ENCODE data around the gene PRKG1. TPM values are rescaled to one million over a fixed set of nuclear protein-coding genes. Genes with fewer than 3 reads are reported as not detected.

Gene PRKG1
- polyA plus RNA-seq, 1 donor (not counting 4 experiments of a cell fraction or from before 2014, with no cell fraction given), result 0.24 TPM

- Histone ChIP-seq H4K20me1 (ENCODE audit: control insufficient read depth, extremely low read depth, insufficient read depth, low read length) (no peaks in the 10 kb centered on the region), H3K9me1 (ENCODE audit: control insufficient read depth, extremely low read depth, insufficient read depth, low read length) (no peaks in the 10 kb centered on the region), H2AFZ (ENCODE audit: control insufficient read depth, low read length) (no peak overlapping the region), H3K79me2 (ENCODE audit: control insufficient read depth, insufficient read depth, low read length) (no peaks in the 10 kb centered on the region), H3K9me3 (ENCODE audit: control insufficient read depth, low read depth, low read length) (no peaks in the 10 kb centered on the region), H3K4me1 (ENCODE audit: control insufficient read depth, extremely low read depth, insufficient read depth, low read length) (no peaks in the 10 kb centered on the region), H3K27me3 (ENCODE audit: control insufficient read depth, extremely low read depth, insufficient read depth, low read length) (no peaks in the 10 kb centered on the region), H3K4me3 (ENCODE audit: control insufficient read depth in 2 of 3, extremely low read depth in 1 of 3, insufficient read depth in 2 of 3, low read depth in 1 of 3, low read length in 3 of 3) (no peak overlapping the region), H3K36me3 (ENCODE audit: control insufficient read depth in 2 of 2, extremely low read depth in 1 of 2, insufficient read depth in 2 of 2, low read length in 2 of 2) (no peaks in the 10 kb centered on the region), H3K9ac (ENCODE audit: control insufficient read depth, extremely low read depth, insufficient read depth, low read length) (no peak overlapping the region), H3K27ac (ENCODE audit: control insufficient read depth, insufficient read depth, low read length) (no peak overlapping the region), H3K4me2 (ENCODE audit: control insufficient read depth, extremely low read depth, insufficient read depth, low read depth, low read length) (no peak overlapping the region)
- TF ChIP-seq EZH2 (IDR thresholded peaks at IDR 0.05; ENCODE audit: low read length), result no peak
- TF ChIP-seq CTCF (optimal IDR thresholded peaks at IDR 0.05 in 1 of 3, IDR thresholded peaks at IDR 0.05 in 1 of 3, conservative IDR thresholded peaks at IDR 0.05 in 1 of 3; ENCODE audit: extremely low read depth in 1 of 3, insufficient read depth in 2 of 3, low read length in 3 of 3), result no peak
- DNase-seq (ENCODE audit: low read depth, low spot score), result no peak
- FAIRE-seq, result no peak
- dilution Hi-C loops (cut with MboI; ENCODE audit: extremely low pct_ligation_motif_present, low sequenced_read_pairs), result no loop called here
Measured at GRCh38 chr10:51357170-51357569, 282.9 kb downstream of the PRKG1 start.

- Histone ChIP-seq H3K27me3 (ENCODE audit: control insufficient read depth, extremely low read depth, insufficient read depth, low read length) (no peaks in the 10 kb centered on the region), H3K79me2 (ENCODE audit: control insufficient read depth, insufficient read depth, low read length) (no peaks in the 10 kb centered on the region), H3K27ac (ENCODE audit: control insufficient read depth, insufficient read depth, low read length) (no peak overlapping the region), H2AFZ (ENCODE audit: control insufficient read depth, low read length) (no peak overlapping the region), H4K20me1 (ENCODE audit: control insufficient read depth, extremely low read depth, insufficient read depth, low read length) (no peaks in the 10 kb centered on the region), H3K9ac (ENCODE audit: control insufficient read depth, extremely low read depth, insufficient read depth, low read length) (no peak overlapping the region), H3K4me3 (ENCODE audit: control insufficient read depth in 2 of 3, extremely low read depth in 1 of 3, insufficient read depth in 2 of 3, low read depth in 1 of 3, low read length in 3 of 3) (no peak overlapping the region), H3K4me1 (ENCODE audit: control insufficient read depth, extremely low read depth, insufficient read depth, low read length) (no peaks in the 10 kb centered on the region), H3K9me1 (ENCODE audit: control insufficient read depth, extremely low read depth, insufficient read depth, low read length) (no peaks in the 10 kb centered on the region), H3K36me3 (ENCODE audit: control insufficient read depth in 2 of 2, extremely low read depth in 1 of 2, insufficient read depth in 2 of 2, low read length in 2 of 2) (no peaks in the 10 kb centered on the region), H3K9me3 (ENCODE audit: control insufficient read depth, low read depth, low read length) (no peaks in the 10 kb centered on the region), H3K4me2 (ENCODE audit: control insufficient read depth, extremely low read depth, insufficient read depth, low read depth, low read length) (no peak overlapping the region)
- FAIRE-seq, result no peak
- TF ChIP-seq CTCF (optimal IDR thresholded peaks at IDR 0.05 in 1 of 3, IDR thresholded peaks at IDR 0.05 in 1 of 3, conservative IDR thresholded peaks at IDR 0.05 in 1 of 3; ENCODE audit: extremely low read depth in 1 of 3, insufficient read depth in 2 of 3, low read length in 3 of 3), result no peak
- TF ChIP-seq EZH2 (IDR thresholded peaks at IDR 0.05; ENCODE audit: low read length), result no peak
- dilution Hi-C loops (cut with MboI; ENCODE audit: extremely low pct_ligation_motif_present, low sequenced_read_pairs), result no loop called here
- DNase-seq (ENCODE audit: low read depth, low spot score), result no peak
Measured at GRCh38 chr10:51358227-51358626, 283.9 kb downstream of the PRKG1 start.

All from keratinocyte (primary cell).